HG02973 (cell line): ENCODE results near the gene APOL6.
"Not testable (repeated sequence)": the region's sequence is repeated elsewhere in the genome, so short reads cannot be mapped to it uniquely, and the experiment has no call there.

Source experiments
- ATAC-seq: cut with Tn5 transposase; IDR thresholded peaks from one replicate; pipeline ENCODE4 v1.9.1; 2021; ENCODE audit warnings: moderate library complexity; ENCODE audit not compliant: unreplicated experiment

The APOL6 gene

GRCh38 chr22:35674335-35674734 is 26.1 kb downstream of the APOL6 start:
- no peak for ATAC-seq

DNA sequence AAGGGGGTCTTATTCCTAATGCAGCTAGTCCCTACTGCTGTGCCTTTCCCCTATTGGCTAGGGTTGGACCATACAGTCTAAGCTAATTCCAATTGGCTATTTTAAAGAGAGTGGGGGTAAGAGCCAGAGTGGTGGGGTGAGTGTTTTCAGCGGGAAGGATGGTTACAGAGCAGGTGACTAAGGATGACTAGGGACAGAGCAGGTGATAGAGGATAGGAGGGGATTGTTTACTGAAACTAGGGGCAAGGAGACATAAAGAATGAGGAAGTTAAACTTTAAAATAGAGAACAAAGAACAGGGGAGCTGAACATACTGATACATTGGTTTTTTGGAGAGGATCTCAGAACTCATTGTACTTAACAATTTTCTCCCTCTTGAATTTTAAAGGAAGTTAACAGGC is 27.8 kb downstream of the APOL6 start:
- not testable (repeated sequence) for ATAC-seq

GRCh38 chr22:35677460-35678187 is 29.4 kb downstream of the APOL6 start:
- no peak for ATAC-seq

DNA sequence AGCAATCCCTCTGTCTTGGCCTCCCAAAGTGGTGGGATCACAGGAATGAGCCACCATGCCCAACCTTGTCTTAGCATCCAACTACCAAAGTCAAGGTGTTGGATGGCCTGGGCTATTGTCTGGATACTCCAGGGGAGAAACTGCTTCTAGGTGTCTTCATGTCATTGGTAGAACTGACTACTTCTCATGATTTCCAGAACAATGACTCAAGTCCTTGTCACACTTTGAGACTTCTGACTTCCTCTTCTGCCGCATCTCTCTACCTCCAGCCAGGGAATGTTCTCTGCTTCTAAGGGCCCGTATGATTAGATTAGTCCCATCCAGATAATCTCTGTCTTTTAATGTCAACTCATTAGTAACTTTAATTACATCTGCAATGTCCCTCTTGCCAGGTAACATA is 30.6 kb downstream of the APOL6 start:
- no peak for ATAC-seq

GRCh38 chr22:35679492-35679891 is 31.2 kb downstream of the APOL6 start:
- ATAC-seq, result not testable (repeated sequence)

GRCh38 chr22:35681454-35682052 is 33.3 kb downstream of the APOL6 start:
- ATAC-seq, result no peak

GRCh38 chr22:35683560-35683959 is 35.3 kb downstream of the APOL6 start:
- no peak for ATAC-seq

DNA sequence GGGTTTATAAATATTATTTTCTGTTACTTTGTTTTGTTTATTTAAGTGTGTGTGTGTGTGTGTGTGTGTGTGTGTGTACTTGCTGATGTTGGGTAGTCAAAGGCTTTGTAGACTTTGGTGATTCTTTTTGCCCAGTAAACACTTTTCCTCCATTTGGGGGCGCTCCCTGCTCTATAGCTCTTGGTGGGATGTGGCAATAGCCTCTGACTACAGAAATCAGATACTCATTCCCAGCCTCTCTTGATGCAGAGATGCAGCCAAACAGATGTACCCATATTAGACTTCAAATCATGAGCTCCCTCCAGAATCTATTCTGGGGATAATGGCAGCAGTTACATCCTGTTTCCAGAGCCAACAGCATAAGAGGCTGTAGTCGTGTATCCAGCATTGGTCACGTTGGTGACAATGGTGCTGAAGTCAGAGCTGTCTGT is 36.0 kb downstream of the APOL6 start:
- no peak for ATAC-seq

DNA sequence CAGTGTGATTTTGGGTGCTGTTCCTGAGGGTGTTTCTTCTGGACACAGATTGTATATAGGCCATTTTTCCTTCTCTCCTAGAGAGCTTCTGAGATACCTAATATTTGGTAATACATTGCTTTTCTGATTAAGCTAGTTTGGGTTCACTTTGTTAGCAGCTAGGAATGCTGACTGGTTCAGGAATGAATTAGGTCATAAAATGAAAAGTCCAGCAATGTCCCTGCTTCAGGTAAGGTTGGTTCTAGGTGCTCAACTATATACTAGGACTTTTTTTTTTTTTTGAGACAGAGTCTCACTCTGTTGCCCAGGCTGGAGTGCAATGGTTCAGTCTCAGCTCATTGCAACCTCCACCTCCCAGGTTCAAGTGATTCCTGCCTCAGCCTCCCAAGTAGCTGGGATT is 36.5 kb downstream of the APOL6 start:
- ATAC-seq, result no peak

GRCh38 chr22:35685731-35686130 is 37.5 kb downstream of the APOL6 start:
- ATAC-seq, result no peak

- no peak for ATAC-seq
Observed at GRCh38 chr22:35686298-35686697, 38.1 kb downstream of the APOL6 start.

DNA sequence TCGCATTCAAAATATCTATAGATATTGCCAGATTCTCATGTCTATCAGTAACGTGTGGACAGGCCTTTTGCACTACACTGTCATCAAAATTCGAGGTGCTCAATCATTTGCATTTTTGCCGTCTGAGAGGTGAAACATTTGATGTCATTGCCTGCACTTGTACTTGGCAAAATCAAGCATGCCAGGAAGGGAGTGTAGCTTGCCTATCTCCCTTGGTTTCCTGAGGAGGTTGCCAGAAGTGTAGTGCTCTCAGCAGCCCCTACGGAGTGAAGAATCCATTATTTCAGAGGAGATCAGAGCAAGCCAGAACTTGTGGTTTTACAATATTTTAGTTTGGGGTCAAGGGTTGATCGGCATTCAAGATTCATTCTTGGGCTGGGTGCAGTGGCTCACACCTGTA is 39.2 kb downstream of the APOL6 start:
- ATAC-seq, result no peak

DNA sequence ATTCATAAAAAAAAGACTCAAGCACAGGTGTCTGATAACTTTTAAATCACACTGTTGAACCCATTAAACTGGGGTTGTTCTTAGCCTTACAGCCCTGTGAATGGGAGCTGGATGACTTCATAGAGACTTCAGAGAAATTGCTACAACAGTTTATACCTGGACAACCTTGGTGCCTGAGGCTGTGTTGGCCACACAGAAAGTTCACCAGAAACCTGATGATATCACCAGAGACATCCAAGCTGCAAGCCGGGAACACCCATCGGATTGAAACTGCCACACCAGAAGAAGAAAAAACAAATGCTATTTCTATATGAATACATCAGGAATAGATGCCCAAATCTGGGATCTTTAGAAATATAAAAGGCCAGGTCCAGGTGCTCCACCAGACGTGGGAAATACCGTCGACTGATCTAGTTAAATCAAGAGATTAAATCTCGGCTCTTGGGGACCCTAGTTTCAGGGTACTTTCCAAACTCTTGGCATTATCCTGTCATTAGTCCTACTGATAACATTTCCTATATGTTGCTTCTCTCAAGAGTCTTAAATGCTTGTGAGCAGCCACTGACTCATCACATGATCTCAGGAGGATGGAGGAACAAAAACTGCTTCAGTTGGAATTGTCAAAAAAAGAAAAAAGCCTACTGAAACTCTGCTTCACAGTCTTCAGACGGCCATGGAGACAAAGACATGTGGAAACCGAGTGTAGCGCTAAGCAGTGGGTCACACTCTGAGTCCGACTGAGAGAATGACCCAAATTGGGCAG is 40.8 kb downstream of the APOL6 start:
- ATAC-seq, result no peak

- ATAC-seq, result no peak
Observed at GRCh38 chr22:35690001-35690400, 41.8 kb downstream of the APOL6 start.

DNA sequence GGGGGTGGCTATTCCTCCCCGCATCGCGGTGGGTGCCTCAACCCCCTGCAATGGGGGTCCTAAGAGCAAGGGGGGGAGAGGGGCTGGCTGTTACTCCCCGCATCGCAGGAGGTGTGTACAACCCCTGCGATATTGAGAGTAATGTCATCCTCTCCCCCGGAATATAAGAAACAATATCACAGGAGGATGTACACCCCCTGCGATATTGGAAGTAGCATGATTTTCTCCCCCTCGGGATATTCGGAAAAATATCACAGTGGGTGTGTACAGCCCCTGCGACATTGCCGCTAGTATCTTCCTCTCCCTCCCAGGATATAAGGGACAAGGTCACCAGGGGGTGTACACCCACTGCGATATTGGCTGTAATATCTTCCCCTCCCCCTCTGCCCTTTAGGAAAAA is 47.0 kb downstream of the APOL6 start:
- ATAC-seq, result no peak

DNA sequence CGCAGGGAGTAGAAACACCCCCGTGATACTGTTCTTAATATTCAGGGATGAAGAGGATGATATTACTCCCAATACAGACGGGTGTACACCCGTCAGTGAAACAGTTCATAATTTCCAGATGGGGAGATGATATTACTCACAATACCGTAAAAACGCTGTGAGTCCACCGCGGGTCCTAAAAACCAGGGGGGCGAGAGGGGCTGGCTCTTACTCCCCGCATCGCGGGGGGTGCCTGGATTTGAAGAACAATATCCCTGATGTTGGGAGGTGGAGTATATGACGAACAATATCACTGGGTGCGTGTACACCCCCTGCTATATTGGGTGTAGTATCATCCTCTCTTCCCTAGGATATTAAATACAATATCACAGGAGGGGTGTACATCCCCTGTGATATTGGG is 48.9 kb downstream of the APOL6 start:
- ATAC-seq, result no peak

GRCh38 chr22:35699852-35700251 is 51.6 kb downstream of the APOL6 start:
- not testable (repeated sequence) for ATAC-seq

- no peak for ATAC-seq
Observed at GRCh38 chr22:35703861-35704584, 55.8 kb downstream of the APOL6 start.

DNA sequence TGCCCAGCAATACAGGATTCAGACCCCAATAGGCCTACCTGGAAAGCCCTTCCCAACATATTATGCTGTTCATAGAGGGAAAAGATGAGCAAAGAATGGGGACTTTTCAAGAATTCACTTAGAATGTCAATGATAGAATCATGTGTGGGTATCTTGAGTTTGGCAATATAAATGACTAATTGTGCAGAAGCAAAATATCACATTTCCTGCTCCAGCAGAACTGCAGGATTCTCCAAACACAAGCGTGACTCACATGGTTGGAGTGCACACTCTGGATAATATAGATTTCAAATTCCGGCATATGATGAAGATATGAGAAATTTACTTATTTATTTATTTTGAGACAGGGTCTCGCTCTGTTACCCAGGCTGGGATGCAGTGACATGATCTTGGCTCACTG is 56.9 kb downstream of the APOL6 start:
- ATAC-seq, result no peak

DNA sequence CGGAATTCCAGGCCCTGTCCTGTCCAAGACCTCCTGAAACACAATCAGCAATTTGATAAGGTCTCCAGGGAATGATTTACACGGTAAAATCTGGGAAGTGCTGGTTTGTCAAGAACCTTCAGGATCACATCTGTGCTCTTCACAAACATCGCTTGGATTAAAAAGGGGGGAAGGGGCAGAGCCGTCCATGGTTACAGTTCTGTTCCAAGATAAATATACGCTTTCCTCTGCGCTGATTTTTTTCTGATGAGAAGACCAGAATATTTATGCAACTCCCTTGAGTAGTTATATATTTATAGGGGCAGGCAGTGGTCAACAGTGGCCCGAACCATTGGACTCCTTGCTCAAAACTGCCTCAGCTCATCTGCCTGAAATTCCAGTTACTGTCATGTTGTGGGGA is 60.2 kb downstream of the APOL6 start:
- ATAC-seq, result no peak

DNA sequence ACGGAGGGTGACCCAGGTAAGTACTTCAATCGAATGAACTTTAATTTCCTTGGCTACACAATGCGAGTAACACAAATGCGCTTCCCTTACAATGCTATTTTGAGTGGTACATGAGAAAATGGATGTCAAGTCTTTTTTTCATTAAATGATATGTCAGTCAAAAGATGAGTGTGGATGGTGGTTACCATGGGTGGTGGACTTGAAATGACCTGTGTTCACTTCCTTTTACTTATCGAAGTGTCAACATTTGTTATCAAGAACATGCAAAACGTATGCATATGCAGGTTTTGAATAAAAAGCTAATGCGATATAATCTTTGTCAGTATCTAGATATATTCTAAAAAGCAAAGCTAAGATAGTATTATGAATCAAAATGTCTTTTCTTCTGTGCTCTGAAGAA is 60.7 kb downstream of the APOL6 start:
- ATAC-seq, result no peak
